Tibial nerve (tissue), 4 donors: ENCODE measurements around the gene FAM200C. TPM values are rescaled to one million over a fixed set of nuclear protein-coding genes. Genes with fewer than 3 reads are reported as not detected.

ENCODE experiments used
- DNase-seq, 2 donors: peaks; one replicate each; pipeline ENCODE4 v3.0.0-alpha.2; 2019; ENCODE audit warnings: low spot score in 2 of 2
- H3K27ac ChIP-seq, 4 donors: fragments of 200-600 bp; sonication (generic) in 3 of 4; one replicate each; pipeline ENCODE4 v1.5.1; 2017 to 2019; ENCODE audit warnings: mild to moderate bottlenecking in 1 of 4
- H3K27me3 ChIP-seq, 2 donors: fragments of 200-600 bp; sonication (generic) in 1 of 2; one replicate each; pipeline versions ENCODE4 v1.5.1 to v1.6.0; 2017 to 2019
- H3K36me3 ChIP-seq, 3 donors: fragments of 200-600 bp; sonication (generic); one replicate each; pipeline ENCODE4 v1.5.1; 2018 to 2019
- H3K4me1 ChIP-seq, 4 donors: fragments of 200-600 bp; sonication (generic) in 3 of 4; one replicate each; pipeline ENCODE4 v1.5.1; 2017 to 2019
- H3K4me3 ChIP-seq, 4 donors: fragments of 200-600 bp; sonication (generic) in 3 of 4; one replicate each; pipeline ENCODE4 v1.5.1; 2017 to 2019; ENCODE audit warnings: mild to moderate bottlenecking in 1 of 4, moderate library complexity in 1 of 4
- H3K9me3 ChIP-seq, 4 donors: fragments of 200-600 bp; sonication (generic) in 3 of 4; one replicate each; pipeline ENCODE4 v1.5.1; 2017 to 2019
- EP300 ChIP-seq, 2 donors: sonication (generic); formaldehyde crosslinking; IDR thresholded peaks; one replicate each; pipeline ENCODE4 v1.6.1; 2017; ENCODE audit warnings: antibody characterized with exemption in 2 of 2, mild to moderate bottlenecking in 1 of 2
- POLR2A ChIP-seq, 2 donors: fragments of 450-650 bp; IDR thresholded peaks; one replicate each; pipeline ENCODE4 v1.6.1; 2017; ENCODE audit warnings: antibody characterized with exemption in 2 of 2, mild to moderate bottlenecking in 2 of 2, moderate library complexity in 2 of 2
- WGBS, 2 donors: methylation state at CpG; one replicate each; pipeline ENCODE4 v1.1.5; 2018; 5-methylcytosine and 5-hydroxymethylcytosine counted together
- total RNA-seq, 4 donors: library from RNA; depleted of rRNA; stranded (reverse); fragments of >200 nt; gene quantifications; one replicate each; pipeline ENCODE4 v1.1.0, GENCODE V29; 2016
- TF ChIP-seq, protein P1 (sequence below), 5 experiments: fragments of 200-600 bp in 3 of 5; fragments of 450-650 bp in 2 of 5; sonication (generic) in 3 of 5; IDR thresholded peaks; one replicate each; pipeline ENCODE4 v1.5.1; 2016 to 2019; ENCODE audit warnings: antibody characterized with exemption in 5 of 5, mild to moderate bottlenecking in 3 of 5, moderate library complexity in 2 of 5

The FAM200C gene
- total RNA-seq, 4 donors from 2014 or later = 5.7 to 12.5 (median 7.1) TPM

DNA sequence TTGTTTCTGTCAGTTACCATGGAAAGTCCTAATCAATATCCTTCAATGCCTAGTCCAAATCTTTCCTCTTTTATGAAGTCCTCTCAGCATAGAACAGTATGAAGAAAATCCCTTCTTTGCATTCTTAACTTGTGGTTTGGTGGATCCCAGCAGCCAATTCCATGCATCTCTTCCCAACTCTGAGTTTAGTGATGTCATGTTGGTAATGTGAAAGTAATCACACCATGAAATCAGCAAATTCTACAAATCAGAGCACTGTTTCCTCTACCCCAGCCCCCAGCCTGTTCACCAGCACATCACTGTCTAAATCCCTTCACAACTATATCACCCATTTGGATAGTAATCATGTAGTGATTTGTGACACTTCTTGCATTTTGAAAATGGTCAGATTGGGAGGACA lies 24.7 kb downstream of the FAM200C start:
- DNase-seq = no peak
- Histone ChIP-seq H3K36me3 (no peaks in the 10 kb centered on the region), H3K9me3 (no peaks in the 10 kb centered on the region), H3K4me3 (no peak overlapping the region), H3K4me1 (peaks cover 0 to 9% (median 1%) of the 10 kb centered on the region in 4 donors), H3K27me3 (peaks cover 0 to 3% of the 10 kb centered on the region in 2 donors), H3K27ac (no peak overlapping the region)
- TF ChIP-seq, protein P1, sequence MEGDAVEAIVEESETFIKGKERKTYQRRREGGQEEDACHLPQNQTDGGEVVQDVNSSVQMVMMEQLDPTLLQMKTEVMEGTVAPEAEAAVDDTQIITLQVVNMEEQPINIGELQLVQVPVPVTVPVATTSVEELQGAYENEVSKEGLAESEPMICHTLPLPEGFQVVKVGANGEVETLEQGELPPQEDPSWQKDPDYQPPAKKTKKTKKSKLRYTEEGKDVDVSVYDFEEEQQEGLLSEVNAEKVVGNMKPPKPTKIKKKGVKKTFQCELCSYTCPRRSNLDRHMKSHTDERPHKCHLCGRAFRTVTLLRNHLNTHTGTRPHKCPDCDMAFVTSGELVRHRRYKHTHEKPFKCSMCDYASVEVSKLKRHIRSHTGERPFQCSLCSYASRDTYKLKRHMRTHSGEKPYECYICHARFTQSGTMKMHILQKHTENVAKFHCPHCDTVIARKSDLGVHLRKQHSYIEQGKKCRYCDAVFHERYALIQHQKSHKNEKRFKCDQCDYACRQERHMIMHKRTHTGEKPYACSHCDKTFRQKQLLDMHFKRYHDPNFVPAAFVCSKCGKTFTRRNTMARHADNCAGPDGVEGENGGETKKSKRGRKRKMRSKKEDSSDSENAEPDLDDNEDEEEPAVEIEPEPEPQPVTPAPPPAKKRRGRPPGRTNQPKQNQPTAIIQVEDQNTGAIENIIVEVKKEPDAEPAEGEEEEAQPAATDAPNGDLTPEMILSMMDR (IDR thresholded peaks at IDR 0.05) = no peak
- TF ChIP-seq EP300 (IDR thresholded peaks at IDR 0.05) = no peak
- TF ChIP-seq POLR2A (IDR thresholded peaks at IDR 0.05) = no peak

DNA sequence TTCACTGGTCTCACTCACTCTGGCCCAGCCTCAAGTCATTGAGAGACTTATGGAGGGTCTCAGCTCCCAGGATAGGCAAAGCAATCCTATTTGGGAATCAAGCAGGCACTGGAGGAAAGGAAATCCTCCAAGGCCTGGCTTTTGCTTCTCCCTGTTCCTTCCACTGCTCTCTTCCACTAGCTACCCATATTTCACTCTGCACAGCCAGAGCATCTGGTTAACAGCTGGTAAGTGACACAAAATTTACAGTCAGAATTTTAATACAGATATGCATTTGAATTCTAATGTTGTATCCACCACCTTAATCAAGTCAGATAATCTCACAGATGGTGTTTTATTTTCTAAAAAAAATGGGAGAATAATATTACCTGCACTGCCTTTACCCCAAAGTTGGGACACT lies 28.6 kb downstream of the FAM200C start:
- no peak overlapping the region for H3K27ac ChIP-seq
- DNase-seq = no peak

DNA sequence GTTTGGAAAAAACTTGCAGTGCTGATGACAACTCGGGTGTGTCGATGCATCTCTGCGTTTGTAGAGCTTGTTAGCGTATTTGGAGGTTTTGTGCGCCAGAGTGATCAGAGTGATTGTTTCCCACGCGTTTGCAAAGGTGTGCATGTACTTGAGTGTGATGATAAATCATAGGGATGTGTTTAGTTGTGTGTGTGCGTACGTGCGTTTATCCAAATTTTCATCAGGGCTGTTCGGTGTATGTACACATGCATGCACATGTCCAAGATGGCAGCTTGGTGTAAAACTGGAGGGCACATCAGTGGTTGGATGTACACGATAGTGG lies 29.2 kb downstream of the FAM200C start:
- Histone ChIP-seq H3K4me1 (peaks cover 0 to 25% (median 3%) of the 10 kb centered on the region in 4 donors), H3K9me3 (no peaks in the 10 kb centered on the region), H3K27ac (no peak overlapping the region), H3K36me3 (no peaks in the 10 kb centered on the region), H3K27me3 (peaks cover 0 to 17% of the 10 kb centered on the region in 2 donors), H3K4me3 (peak overlapping the region; percentile 47 to 69 (median 54))
- TF ChIP-seq EP300 (IDR thresholded peaks at IDR 0.05) (no peak), POLR2A (IDR thresholded peaks at IDR 0.05) (no peak)
- TF ChIP-seq, protein P1 (IDR thresholded peaks at IDR 0.05) = no peak
- DNase-seq = no peak
- WGBS, 2 donors = 35 to 51% methylated on average over 12 of the region's 12 CpGs

More for the DNA sequence above, 28.6 kb downstream of the FAM200C start:
- TF ChIP-seq, protein P1 (IDR thresholded peaks at IDR 0.05) = no peak
- TF ChIP-seq POLR2A (IDR thresholded peaks at IDR 0.05) (no peak), EP300 (IDR thresholded peaks at IDR 0.05) (no peak)
- no peaks in the 10 kb centered on the region for H3K36me3 ChIP-seq
- no peak overlapping the region for H3K4me3 ChIP-seq
- H3K27me3 ChIP-seq = peaks cover 0 to 17% of the 10 kb centered on the region in 2 donors
- no peaks in the 10 kb centered on the region for H3K9me3 ChIP-seq
- peaks cover 0 to 25% (median 3%) of the 10 kb centered on the region in 4 donors for H3K4me1 ChIP-seq

DNA sequence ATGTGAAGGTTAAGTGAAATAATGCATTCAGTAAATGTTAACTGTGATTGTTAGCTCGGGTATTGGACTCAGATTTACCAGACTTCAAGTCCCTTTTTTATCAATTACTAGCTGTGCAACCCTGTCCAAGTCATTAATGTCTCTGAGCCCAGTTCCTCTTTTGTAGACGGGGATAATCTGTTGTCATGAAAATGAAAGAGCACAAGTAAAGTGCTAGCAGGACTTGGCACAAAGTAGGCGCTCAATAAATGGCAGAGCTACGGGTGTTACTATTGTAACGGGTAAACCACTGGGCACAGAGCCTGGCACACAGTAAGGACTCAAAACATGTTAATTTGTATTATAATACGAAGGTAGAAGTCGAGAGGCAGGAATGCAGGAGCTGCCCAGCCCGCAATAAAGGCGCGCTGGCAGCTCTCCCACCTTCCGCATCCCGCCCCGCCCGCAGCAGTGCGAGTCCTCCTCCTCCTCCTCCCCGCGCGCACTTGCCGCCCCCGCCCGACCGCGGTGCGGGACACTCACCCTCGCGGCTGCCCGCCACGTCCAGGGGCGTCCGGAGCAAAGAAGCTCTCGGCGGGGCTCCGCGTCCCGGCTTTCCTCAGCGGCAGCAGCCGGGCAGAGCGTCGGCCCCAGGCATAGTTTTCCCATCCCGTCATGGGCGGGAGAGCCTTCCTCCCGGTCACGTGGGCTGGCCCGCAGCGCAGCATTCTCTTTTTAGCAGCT lies 29.7 kb downstream of the FAM200C start, which contains the start of gene C1QTNF2:
Gene C1QTNF2 (minus strand): TSS at position 637 of the 723 bp plus-strand sequence. CDS start 15,615 bp downstream, outside the sequence.
- TF ChIP-seq, protein P1 (IDR thresholded peaks at IDR 0.05) = no peak
- TF ChIP-seq POLR2A (IDR thresholded peaks at IDR 0.05) (no peak), EP300 (IDR thresholded peaks at IDR 0.05) (no peak)
- H3K27me3 ChIP-seq = peaks cover 0 to 17% of the 10 kb centered on the region in 2 donors
- H3K4me3 ChIP-seq = peak within 1 kb of the TSS; percentile 47 to 69 (median 54)
- DNase-seq = no peak
- H3K9me3 ChIP-seq = no peaks in the 10 kb centered on the region
- 2 to 5% methylated on average over 19 to 45 of the region's 45 CpGs for WGBS, 2 donors
- H3K4me1 ChIP-seq = peaks cover 0 to 25% (median 3%) of the 10 kb centered on the region in 4 donors
- peak within 1 kb of the TSS in 1 of 4 donors; percentile 73 for H3K27ac ChIP-seq
- no peaks in the 10 kb centered on the region for H3K36me3 ChIP-seq

DNA sequence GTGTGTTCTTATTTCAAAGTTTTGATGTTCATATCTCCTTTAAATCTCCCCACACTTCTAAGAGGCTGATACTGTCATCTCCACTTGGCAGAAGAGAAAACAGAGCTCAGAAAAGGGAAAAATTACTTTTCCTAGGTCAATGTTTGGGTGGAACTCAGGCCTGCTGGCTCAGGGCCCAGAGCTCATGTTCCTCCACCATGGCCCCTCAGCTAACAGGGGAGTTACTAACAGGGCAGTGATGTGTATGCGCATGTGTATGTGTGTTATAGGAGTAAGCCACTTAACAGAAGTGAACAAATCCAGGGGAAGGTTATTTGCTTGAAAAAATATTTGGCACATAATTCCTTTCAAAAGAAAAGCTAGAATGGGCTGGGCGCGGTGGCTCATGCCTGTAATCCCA lies 32.0 kb downstream of the FAM200C start:
- H3K4me3 ChIP-seq = no peak overlapping the region
- no peaks in the 10 kb centered on the region for H3K9me3 ChIP-seq
- H3K27me3 ChIP-seq = peaks cover 0 to 17% of the 10 kb centered on the region in 2 donors
- TF ChIP-seq EP300 (IDR thresholded peaks at IDR 0.05) (no peak), POLR2A (IDR thresholded peaks at IDR 0.05) (no peak)
- TF ChIP-seq, protein P1 (IDR thresholded peaks at IDR 0.05) = no peak
- H3K27ac ChIP-seq = peak overlapping the region in 1 of 4 donors; percentile 29
- no peak for DNase-seq
- no peaks in the 10 kb centered on the region for H3K36me3 ChIP-seq
- WGBS, 2 donors = 81 to 95% methylated on average over 3 of the region's 3 CpGs
- H3K4me1 ChIP-seq = peaks cover 0 to 37% (median 6%) of the 10 kb centered on the region in 4 donors
